ENCODE data around the gene MCM9.

MCM9 gene

GRCh38 chr6:118952683-118953082 is 17.7 kb upstream of the MCM9 start:
- TF ChIP-seq TAF1 (IDR thresholded peaks at IDR 0.05; ENCODE audit: borderline replicate concordance, insufficient read depth, low read length) (no peak), FOXP2 (optimal IDR thresholded peaks at IDR 0.05; ENCODE audit: borderline replicate concordance, extremely low read depth, extremely low read length, insufficient read depth) (no peak), SIN3A (IDR thresholded peaks at IDR 0.05; ENCODE audit: borderline replicate concordance, insufficient read depth, low read length) (no peak), POLR2AphosphoS5 (IDR thresholded peaks at IDR 0.05; ENCODE audit: low read depth, low read length) (no peak), REST (IDR thresholded peaks at IDR 0.05; ENCODE audit: insufficient read depth in 1 of 2, low read depth in 2 of 2, low read length in 2 of 2) (no peak)

- TF ChIP-seq SIN3A (IDR thresholded peaks at IDR 0.05; ENCODE audit: borderline replicate concordance, insufficient read depth, low read length) (no peak), POLR2AphosphoS5 (IDR thresholded peaks at IDR 0.05; ENCODE audit: low read depth, low read length) (no peak), REST (IDR thresholded peaks at IDR 0.05; ENCODE audit: insufficient read depth in 1 of 2, low read depth in 2 of 2, low read length in 2 of 2) (no peak), FOXP2 (optimal IDR thresholded peaks at IDR 0.05; ENCODE audit: borderline replicate concordance, extremely low read depth, extremely low read length, insufficient read depth) (no peak), TAF1 (IDR thresholded peaks at IDR 0.05; ENCODE audit: borderline replicate concordance, insufficient read depth, low read length) (no peak)
Measured at GRCh38 chr6:118945217-118945616, 10.3 kb upstream of the MCM9 start.

GRCh38 chr6:118940770-118941169 is 5.8 kb upstream of the MCM9 start:
- no peak for TF ChIP-seq SIN3A (IDR thresholded peaks at IDR 0.05; ENCODE audit: borderline replicate concordance, insufficient read depth, low read length)
- no peak for TF ChIP-seq FOXP2 (optimal IDR thresholded peaks at IDR 0.05; ENCODE audit: borderline replicate concordance, extremely low read depth, extremely low read length, insufficient read depth)
- no peak for TF ChIP-seq REST (IDR thresholded peaks at IDR 0.05; ENCODE audit: insufficient read depth in 1 of 2, low read depth in 2 of 2, low read length in 2 of 2)
- TF ChIP-seq POLR2AphosphoS5 (IDR thresholded peaks at IDR 0.05; ENCODE audit: low read depth, low read length): no peak
- TF ChIP-seq TAF1 (IDR thresholded peaks at IDR 0.05; ENCODE audit: borderline replicate concordance, insufficient read depth, low read length): no peak

DNA sequence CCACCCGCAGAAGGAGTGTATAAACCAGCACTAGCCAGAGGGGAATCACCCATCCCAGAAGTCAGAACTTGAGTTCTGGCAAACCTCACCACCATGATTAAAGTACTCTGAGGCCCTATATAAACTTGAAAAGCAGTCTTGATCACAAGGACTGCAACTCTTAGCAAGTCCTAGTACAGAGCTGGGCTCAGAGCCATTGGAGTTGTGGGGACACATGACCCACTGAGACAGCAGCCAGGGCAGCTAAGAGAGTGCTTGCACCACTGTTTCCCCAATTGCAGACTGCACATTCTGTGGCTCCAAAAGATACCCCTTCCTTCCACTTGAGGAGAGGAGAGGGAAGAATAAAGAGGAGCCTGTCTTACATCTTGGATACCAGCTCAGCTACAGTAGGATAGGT is 4.7 kb upstream of the MCM9 start:
- no peak for TF ChIP-seq FOXP2 (optimal IDR thresholded peaks at IDR 0.05; ENCODE audit: borderline replicate concordance, extremely low read depth, extremely low read length, insufficient read depth)
- no peak for TF ChIP-seq REST (IDR thresholded peaks at IDR 0.05; ENCODE audit: insufficient read depth in 1 of 2, low read depth in 2 of 2, low read length in 2 of 2)
- no peak for TF ChIP-seq TAF1 (IDR thresholded peaks at IDR 0.05; ENCODE audit: borderline replicate concordance, insufficient read depth, low read length)
- TF ChIP-seq SIN3A (IDR thresholded peaks at IDR 0.05; ENCODE audit: borderline replicate concordance, insufficient read depth, low read length): no peak
- no peak for TF ChIP-seq POLR2AphosphoS5 (IDR thresholded peaks at IDR 0.05; ENCODE audit: low read depth, low read length)
